BJ (cell line): ENCODE results near the gene PTK7. TPM values are rescaled to one million over a fixed set of nuclear protein-coding genes. Genes with fewer than 3 reads are reported as not detected.

Experiments used
- CTCF ChIA-PET: fragments of 350-600 bp; formaldehyde crosslinking; extraction: SDS; loops from one replicate; lab custom pipeline; 2021; ENCODE audit warnings: antibody characterized with exemption, inconsistent platforms; lab: Yijun Ruan, JAX
- POLR2A ChIA-PET: fragments of 300-600 bp; sonication (Branson Sonifier 250); formaldehyde crosslinking; extraction: SDS; loops from one replicate; lab custom pipeline; 2021; ENCODE audit warnings: antibody characterized with exemption; lab: Charles Lee
- DNase-seq: peaks from one replicate; pipeline ENCODE4 v3.0.0-alpha.2; 2011; ENCODE audit warnings: low read depth
- H3K27me3 ChIP-seq: 2 replicates; pipeline ENCODE4 v1.6.0; 2011; ENCODE audit warnings: low read length; ENCODE audit not compliant: control insufficient read depth, insufficient read depth
- H3K36me3 ChIP-seq: 2 replicates; pipeline ENCODE4 v1.5.1; 2011; ENCODE audit warnings: low read length; ENCODE audit not compliant: control insufficient read depth, insufficient read depth
- H3K4me3 ChIP-seq: 2 replicates; pipeline ENCODE4 v1.5.1; 2011; ENCODE audit warnings: low read depth, mild to moderate bottlenecking, control low read depth, low read length
- polyA plus RNA-seq: library from polyadenylated mRNA; depleted of rRNA; stranded (reverse); fragments of >200 nt; gene quantifications from 2 replicates; pipeline ENCODE4 v1.2.3, GENCODE V29; 2011
- TF ChIP-seq, protein P1 (sequence below): IDR thresholded peaks from 2 replicates; pipeline ENCODE4 v1.5.1; 2011; ENCODE audit warnings: low read depth, mild to moderate bottlenecking, control low read depth, inconsistent platforms, low read length, moderate library complexity; ENCODE audit not compliant: insufficient read depth

Gene PTK7
- polyA plus RNA-seq, 1 experiment, result 362 TPM

DNA sequence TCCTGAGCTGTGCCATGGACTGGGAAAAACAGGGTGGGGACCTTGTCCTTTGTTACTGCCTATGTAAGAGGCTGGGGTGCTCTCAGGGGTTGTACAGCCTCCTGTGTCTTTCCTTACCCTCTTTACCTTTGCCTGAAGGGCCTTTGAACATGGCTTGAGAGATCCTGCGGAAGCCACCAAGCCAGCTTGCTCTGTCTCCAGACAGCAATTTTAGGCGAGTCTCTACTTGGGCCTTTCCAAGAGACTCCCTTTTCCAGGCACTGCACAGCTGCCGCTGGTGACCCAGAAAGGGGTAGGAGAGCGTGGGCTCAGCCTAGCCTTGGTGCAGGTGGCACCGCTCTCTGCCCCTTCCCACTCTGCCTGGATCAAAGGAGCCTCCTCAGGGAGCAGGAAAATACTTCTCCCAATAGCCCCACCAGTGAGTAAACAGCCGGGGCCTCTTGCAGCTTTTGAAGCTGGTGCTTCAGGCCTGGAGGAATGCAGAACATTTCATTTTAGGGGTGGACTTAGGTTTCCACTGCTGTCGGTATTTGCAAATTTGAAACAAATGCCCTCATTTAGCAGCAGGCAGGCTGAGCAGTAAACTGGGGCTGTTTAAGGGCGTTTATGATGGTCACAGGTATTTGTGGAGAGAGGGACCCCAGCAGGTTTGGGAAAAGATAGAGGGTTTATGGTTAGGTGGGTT is 13.9 kb downstream of the PTK7 start:
- no peak for DNase-seq
- ChIA-PET POLR2A (no interaction called here), CTCF (interaction anchor here (1.3 to 1.9 kb wide), 3 partner anchors 14 to 39 kb away, joined by 3 to 8 read pairs (median 4); partner anchors contain the start of gene PTK7)
- TF ChIP-seq, protein P1, sequence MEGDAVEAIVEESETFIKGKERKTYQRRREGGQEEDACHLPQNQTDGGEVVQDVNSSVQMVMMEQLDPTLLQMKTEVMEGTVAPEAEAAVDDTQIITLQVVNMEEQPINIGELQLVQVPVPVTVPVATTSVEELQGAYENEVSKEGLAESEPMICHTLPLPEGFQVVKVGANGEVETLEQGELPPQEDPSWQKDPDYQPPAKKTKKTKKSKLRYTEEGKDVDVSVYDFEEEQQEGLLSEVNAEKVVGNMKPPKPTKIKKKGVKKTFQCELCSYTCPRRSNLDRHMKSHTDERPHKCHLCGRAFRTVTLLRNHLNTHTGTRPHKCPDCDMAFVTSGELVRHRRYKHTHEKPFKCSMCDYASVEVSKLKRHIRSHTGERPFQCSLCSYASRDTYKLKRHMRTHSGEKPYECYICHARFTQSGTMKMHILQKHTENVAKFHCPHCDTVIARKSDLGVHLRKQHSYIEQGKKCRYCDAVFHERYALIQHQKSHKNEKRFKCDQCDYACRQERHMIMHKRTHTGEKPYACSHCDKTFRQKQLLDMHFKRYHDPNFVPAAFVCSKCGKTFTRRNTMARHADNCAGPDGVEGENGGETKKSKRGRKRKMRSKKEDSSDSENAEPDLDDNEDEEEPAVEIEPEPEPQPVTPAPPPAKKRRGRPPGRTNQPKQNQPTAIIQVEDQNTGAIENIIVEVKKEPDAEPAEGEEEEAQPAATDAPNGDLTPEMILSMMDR, result no peak
- H3K27me3 ChIP-seq, result no peaks in the 10 kb centered on the region
- H3K36me3 ChIP-seq, result no peaks in the 10 kb centered on the region
- no peak overlapping the region for H3K4me3 ChIP-seq

DNA sequence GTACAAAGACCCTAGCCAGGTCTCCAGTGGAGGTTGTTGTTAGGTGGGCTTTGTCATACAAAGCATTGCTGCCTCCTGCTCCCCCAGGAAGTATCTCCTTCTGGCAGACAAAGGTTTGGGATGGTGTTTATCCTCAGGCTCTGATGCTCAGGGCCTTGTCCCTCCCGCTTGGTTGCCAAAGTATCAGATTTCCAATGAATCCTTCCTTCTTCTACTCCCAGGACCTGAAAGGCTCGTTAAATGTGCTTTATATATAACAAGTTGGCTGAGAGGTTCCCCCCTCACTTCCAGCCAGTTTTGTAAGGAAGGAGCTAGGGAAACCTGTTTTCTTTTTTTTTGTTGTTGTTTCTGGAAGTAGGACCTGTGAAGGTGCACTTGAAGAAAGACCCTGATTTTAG is 14.4 kb downstream of the PTK7 start:
- no peak overlapping the region for H3K4me3 ChIP-seq
- CTCF ChIA-PET, result interaction anchor here (1.9 kb wide), 1 partner anchor 39 kb away, joined by 8 read pairs; no protein-coding TSS in a partner anchor
- no peaks in the 10 kb centered on the region for H3K27me3 ChIP-seq
- DNase-seq, result no peak
- TF ChIP-seq, protein P1, result no peak
- POLR2A ChIA-PET, result no interaction called here
- no peaks in the 10 kb centered on the region for H3K36me3 ChIP-seq

DNA sequence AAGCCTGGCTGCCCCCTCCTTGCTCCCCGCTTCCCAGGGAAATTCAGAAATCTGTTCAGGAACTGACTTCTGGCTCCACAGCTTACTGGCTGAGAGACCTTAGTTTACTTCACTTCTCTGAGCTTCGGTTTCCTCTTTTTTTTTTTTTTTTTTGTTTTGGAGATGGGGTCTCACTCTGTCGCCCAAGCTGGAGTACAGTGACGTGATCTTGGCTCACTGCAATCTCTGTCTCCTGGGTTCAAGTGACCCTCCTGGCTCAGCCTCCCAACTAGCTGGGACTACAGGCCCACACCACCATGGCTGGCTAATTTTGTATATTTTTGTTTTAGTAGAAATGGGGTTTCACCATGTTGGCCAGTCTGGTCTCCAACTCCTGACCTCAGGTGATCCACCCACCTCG is 14.9 kb downstream of the PTK7 start:
- CTCF ChIA-PET, result interaction anchor here (1.9 kb wide), 1 partner anchor 38 kb away, joined by 8 read pairs; no protein-coding TSS in a partner anchor
- POLR2A ChIA-PET, result no interaction called here
- Histone ChIP-seq H3K36me3 (no peaks in the 10 kb centered on the region), H3K4me3 (no peak overlapping the region), H3K27me3 (no peaks in the 10 kb centered on the region)
- DNase-seq, result no peak
- TF ChIP-seq, protein P1, result no peak

DNA sequence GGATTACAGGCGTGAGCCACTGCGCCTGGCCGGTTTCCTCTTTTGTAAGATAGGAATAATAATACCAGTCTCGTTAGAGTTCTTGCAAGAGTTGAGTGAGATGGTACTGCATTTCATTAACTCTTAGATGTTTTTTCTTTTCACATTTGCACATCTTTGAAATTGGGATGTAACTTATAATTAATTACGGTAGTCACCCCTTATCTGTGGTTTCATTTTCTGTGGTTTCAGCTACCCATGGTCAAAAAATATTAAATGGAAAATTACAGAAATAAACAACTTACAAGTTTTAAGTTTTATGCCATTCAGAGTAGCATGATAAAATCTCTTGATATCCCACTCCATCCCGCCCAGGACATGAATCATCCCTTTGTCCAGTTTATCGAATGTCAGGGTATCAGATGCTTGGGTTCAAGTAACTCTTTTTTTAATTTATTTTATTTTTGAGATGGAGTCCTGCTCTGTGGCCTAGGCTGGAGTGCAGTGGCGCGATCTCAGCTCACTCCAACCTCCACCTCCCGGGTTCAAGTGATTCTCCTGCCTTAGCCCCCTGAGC is 15.4 kb downstream of the PTK7 start:
- CTCF ChIA-PET, result interaction anchor here (0.9 kb wide), 1 partner anchor 10 kb away, joined by 3 read pairs; no protein-coding TSS in a partner anchor
- TF ChIP-seq, protein P1, result no peak
- Histone ChIP-seq H3K4me3 (no peak overlapping the region), H3K27me3 (no peaks in the 10 kb centered on the region), H3K36me3 (no peaks in the 10 kb centered on the region)
- DNase-seq, result no peak
- POLR2A ChIA-PET, result no interaction called here

DNA sequence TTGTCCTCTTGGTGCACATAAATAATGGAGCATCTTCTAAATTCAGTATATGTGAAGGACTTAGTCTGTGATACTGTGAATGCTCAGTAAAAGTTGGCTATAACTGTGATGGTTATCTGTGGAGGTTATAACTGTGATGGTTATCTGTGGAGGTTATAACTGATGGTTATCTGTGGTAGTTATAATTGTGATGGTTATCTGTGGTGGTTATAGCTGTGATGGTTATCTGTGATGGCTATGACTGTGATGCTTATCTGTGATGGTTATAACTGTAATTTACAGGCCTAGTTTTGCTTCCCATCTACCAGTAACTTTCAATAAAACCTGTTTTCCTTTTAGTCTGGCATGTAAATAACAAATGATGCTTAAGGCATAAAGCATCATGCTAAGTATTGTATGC is 16.5 kb downstream of the PTK7 start:
- ChIA-PET CTCF (interaction anchor here (0.9 kb wide), 1 partner anchor 11 kb away, joined by 3 read pairs; no protein-coding TSS in a partner anchor), POLR2A (no interaction called here)
- no peaks in the 10 kb centered on the region for H3K27me3 ChIP-seq
- TF ChIP-seq, protein P1, result no peak
- H3K36me3 ChIP-seq, result no peaks in the 10 kb centered on the region
- DNase-seq, result no peak
- no peak overlapping the region for H3K4me3 ChIP-seq
